PC-3 (cell line): ENCODE measurements around the gene IFITM10. TPM values are rescaled to one million over a fixed set of nuclear protein-coding genes. Genes with fewer than 3 reads are reported as not detected.

ENCODE experiments used
- ATAC-seq: fragments of 200-7000 bp; cut with Tn5 transposase; 2 replicates; pipeline ENCODE4 v1.9.1; 2020; ENCODE audit warnings: mild to moderate bottlenecking, moderate library complexity
- BruUV-seq: library from RNA; stranded (reverse); fragments of 400-500 nt; replicated peaks from 2 replicates; lab custom pipeline; 2021; lab: Mats Ljungman, UMichigan
- CTCF ChIA-PET: fragments of 300-600 bp; sonication (Branson Sonifier 250); formaldehyde crosslinking; loops from one replicate; lab custom pipeline; 2022; ENCODE audit warnings: antibody characterized with exemption; lab: Charles Lee
- POLR2A ChIA-PET: fragments of 300-600 bp; sonication (Branson Sonifier 250); formaldehyde crosslinking; loops from one replicate; lab custom pipeline; 2022; ENCODE audit warnings: antibody characterized with exemption; ENCODE audit not compliant: unreplicated experiment; lab: Charles Lee
- DNase-seq: peaks from one replicate; pipeline ENCODE4 v3.0.0-alpha.2; 2015
- H2AFZ ChIP-seq: fragments of 300-600 bp; sonication (generic); 2 replicates; pipeline ENCODE4 v1.6.0; 2016; ENCODE audit warnings: antibody characterized with exemption, low read length
- H3F3A ChIP-seq: fragments of 300-600 bp; sonication (generic); one replicate; pipeline ENCODE4 v1.6.0; 2017; ENCODE audit warnings: antibody characterized with exemption, low read length, control low read depth, mild to moderate bottlenecking; ENCODE audit not compliant: unreplicated experiment
- H3K27ac ChIP-seq: fragments of 300-600 bp; sonication (generic); 2 replicates; pipeline ENCODE4 v1.5.1; 2016; ENCODE audit warnings: mild to moderate bottlenecking, low read length
- H3K27me3 ChIP-seq: fragments of 300-600 bp; sonication (generic); 2 replicates; pipeline ENCODE4 v1.6.1; 2016; ENCODE audit warnings: low read length, mixed read lengths
- H3K36me3 ChIP-seq: fragments of 300-600 bp; sonication (generic); 2 replicates; pipeline ENCODE4 v1.6.1; 2016; ENCODE audit warnings: low read depth, mixed run types, low read length, mixed read lengths
- H3K4me1 ChIP-seq: fragments of 300-600 bp; sonication (generic); 2 replicates; pipeline ENCODE4 v1.5.1; 2016; ENCODE audit warnings: low read length; ENCODE audit not compliant: insufficient read depth
- H3K4me2 ChIP-seq: fragments of 300-600 bp; sonication (generic); 2 replicates; pipeline ENCODE4 v1.6.0; 2016; ENCODE audit warnings: low read length
- H3K4me3 ChIP-seq: fragments of 300-600 bp; sonication (generic); 2 replicates; pipeline ENCODE4 v1.5.1; 2016; ENCODE audit warnings: mild to moderate bottlenecking, low read length, mixed read lengths
- H3K79me2 ChIP-seq: fragments of 300-600 bp; sonication (generic); 2 replicates; pipeline ENCODE4 v1.6.1; 2017; ENCODE audit warnings: low read length, mixed read lengths
- H3K9ac ChIP-seq: fragments of 300-600 bp; sonication (generic); 2 replicates; pipeline ENCODE4 v1.6.0; 2016; ENCODE audit warnings: mild to moderate bottlenecking, low read length
- H3K9me2 ChIP-seq: fragments of 300-600 bp; sonication (generic); replicated peaks from 2 replicates; pipeline ENCODE4 v1.6.1; 2016; ENCODE audit warnings: mixed run types, low read length, mixed read lengths
- H3K9me3 ChIP-seq: fragments of 300-600 bp; sonication (generic); 2 replicates; pipeline ENCODE4 v1.6.1; 2016; ENCODE audit warnings: low read length, mixed read lengths
- H4K20me1 ChIP-seq: fragments of 300-600 bp; sonication (generic); 2 replicates; pipeline ENCODE4 v1.6.1; 2016; ENCODE audit warnings: low read length, mixed read lengths
- EZH2 ChIP-seq: fragments of 300-600 bp; sonication (generic); IDR thresholded peaks from one replicate; pipeline ENCODE4 v1.6.1; 2017; ENCODE audit warnings: antibody characterized with exemption, mild to moderate bottlenecking, low read length; ENCODE audit not compliant: unreplicated experiment
- EZH2phosphoT487 ChIP-seq: fragments of 300-600 bp; sonication (generic); IDR thresholded peaks from 2 replicates; pipeline ENCODE4 v1.6.1; 2018; ENCODE audit warnings: mild to moderate bottlenecking, antibody characterized with exemption, low read length, borderline replicate concordance
- intact Hi-C: fragments of 100-400 bp; cut with micrococcal nuclease; formaldehyde crosslinking; loops from 2 replicates; pipeline ENCODE4 v1.9.0; 2023
- total RNA-seq: library from RNA; depleted of rRNA; stranded (reverse); fragments of >200 nt; gene quantifications from 2 replicates; pipeline ENCODE4 v1.2.3, GENCODE V29; 2014
- TF ChIP-seq, protein P1 (sequence below): fragments of 300-600 bp; sonication (generic); conservative IDR thresholded peaks from 2 replicates; pipeline ENCODE4 v1.5.1; 2017; ENCODE audit warnings: antibody characterized with exemption, low read depth, mild to moderate bottlenecking, low read length

Gene IFITM10
- total RNA-seq, 1 experiment from 2014 or later, result 1.4 TPM

DNA sequence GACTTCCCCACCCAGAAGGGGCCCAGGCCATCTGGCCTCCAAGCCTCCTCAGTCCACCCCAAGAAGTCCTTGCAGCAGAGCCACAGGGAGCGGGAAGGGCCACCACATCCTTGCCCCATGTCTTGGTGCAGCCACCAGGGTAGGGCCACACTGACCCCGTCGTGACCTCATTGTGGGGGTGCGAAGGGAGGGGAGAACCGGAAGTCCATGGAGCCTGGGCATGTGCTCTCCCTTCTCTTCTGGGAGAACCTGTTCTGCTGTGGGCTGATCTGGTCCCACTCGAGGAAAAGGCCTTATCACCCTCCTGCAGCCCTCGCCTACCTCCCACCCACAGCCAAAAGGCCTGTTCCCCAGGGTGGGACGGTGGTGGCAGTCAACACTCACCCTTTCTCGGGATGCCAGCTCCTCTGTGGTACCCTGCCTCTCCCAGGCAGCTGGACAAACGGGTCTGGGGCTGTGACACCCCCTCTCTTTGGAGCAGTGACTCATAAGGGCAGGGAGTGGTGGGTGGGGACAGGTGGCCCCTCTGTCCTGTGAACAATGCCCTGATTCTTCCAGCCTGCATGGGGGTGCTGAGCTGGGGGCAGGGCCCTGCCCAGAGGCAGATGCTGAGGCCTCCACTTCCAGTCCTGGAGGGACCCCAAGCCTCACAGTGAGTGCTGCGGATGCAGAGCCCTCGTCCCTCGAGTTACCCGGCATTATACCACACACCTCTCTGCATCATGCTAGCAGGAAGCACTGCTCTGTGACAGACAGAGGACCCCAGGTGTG is 27.9 kb upstream of the IFITM10 start:
- Histone ChIP-seq H3K79me2 (no peaks in the 10 kb centered on the region), H3K9ac (no peak overlapping the region), H3K27me3 (no peaks in the 10 kb centered on the region), H3K27ac (no peak overlapping the region), H3K4me3 (no peak overlapping the region), H3K36me3 (no peaks in the 10 kb centered on the region), H3F3A (no peaks in the 10 kb centered on the region), H2AFZ (no peak overlapping the region), H4K20me1 (no peaks in the 10 kb centered on the region), H3K4me1 (peaks cover 21% of the 10 kb centered on the region), H3K9me2 (no peaks in the 10 kb centered on the region), H3K9me3 (no peaks in the 10 kb centered on the region), H3K4me2 (no peak overlapping the region)
- ChIA-PET CTCF (no interaction called here), POLR2A (no interaction called here)
- BruUV-seq, result no TSS peak
- DNase-seq (peak; percentile 30), ATAC-seq (peak; percentile 32; the same call in 1 of the 2 replicates)
- TF ChIP-seq EZH2 (no peak), EZH2phosphoT487 (no peak)
- TF ChIP-seq, protein P1, sequence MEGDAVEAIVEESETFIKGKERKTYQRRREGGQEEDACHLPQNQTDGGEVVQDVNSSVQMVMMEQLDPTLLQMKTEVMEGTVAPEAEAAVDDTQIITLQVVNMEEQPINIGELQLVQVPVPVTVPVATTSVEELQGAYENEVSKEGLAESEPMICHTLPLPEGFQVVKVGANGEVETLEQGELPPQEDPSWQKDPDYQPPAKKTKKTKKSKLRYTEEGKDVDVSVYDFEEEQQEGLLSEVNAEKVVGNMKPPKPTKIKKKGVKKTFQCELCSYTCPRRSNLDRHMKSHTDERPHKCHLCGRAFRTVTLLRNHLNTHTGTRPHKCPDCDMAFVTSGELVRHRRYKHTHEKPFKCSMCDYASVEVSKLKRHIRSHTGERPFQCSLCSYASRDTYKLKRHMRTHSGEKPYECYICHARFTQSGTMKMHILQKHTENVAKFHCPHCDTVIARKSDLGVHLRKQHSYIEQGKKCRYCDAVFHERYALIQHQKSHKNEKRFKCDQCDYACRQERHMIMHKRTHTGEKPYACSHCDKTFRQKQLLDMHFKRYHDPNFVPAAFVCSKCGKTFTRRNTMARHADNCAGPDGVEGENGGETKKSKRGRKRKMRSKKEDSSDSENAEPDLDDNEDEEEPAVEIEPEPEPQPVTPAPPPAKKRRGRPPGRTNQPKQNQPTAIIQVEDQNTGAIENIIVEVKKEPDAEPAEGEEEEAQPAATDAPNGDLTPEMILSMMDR, result no peak
- intact Hi-C loops, result no loop called here

DNA sequence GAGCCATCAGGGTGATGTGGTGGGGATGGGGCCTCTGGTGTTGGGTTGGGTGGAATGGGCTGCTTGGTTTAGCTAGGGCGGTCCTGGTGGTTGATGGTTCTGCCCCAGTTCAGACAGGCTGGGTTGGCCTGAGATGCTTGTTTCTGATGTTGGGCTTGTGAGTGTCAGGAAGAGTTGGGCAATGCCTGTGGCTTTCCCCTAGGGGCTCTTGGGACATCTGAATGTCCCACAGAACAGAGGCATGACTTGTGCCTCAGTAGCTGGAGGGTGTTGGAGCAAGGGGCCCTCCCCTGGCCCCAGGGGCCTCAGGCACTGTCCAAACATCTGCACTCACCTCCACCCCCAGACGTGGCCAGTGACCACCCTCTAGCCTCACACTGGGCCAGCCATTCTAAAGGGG is 27.3 kb upstream of the IFITM10 start:
- no peaks in the 10 kb centered on the region for H3K36me3 ChIP-seq
- H3K27me3 ChIP-seq, result no peaks in the 10 kb centered on the region
- H3K4me3 ChIP-seq, result no peak overlapping the region
- POLR2A ChIA-PET, result no interaction called here
- intact Hi-C loops, result no loop called here
- H3F3A ChIP-seq, result no peaks in the 10 kb centered on the region
- TF ChIP-seq EZH2phosphoT487 (no peak), EZH2 (no peak)
- TF ChIP-seq, protein P1, result no peak
- H3K9ac ChIP-seq, result no peak overlapping the region
- H3K4me2 ChIP-seq, result no peak overlapping the region
- no peaks in the 10 kb centered on the region for H3K9me3 ChIP-seq
- H4K20me1 ChIP-seq, result no peaks in the 10 kb centered on the region
- DNase-seq, result no peak
- H2AFZ ChIP-seq, result no peak overlapping the region
- no peaks in the 10 kb centered on the region for H3K9me2 ChIP-seq
- CTCF ChIA-PET, result no interaction called here
- ATAC-seq, result no peak
- peaks cover 20% of the 10 kb centered on the region for H3K4me1 ChIP-seq
- H3K79me2 ChIP-seq, result no peaks in the 10 kb centered on the region
- BruUV-seq, result no TSS peak
- no peak overlapping the region for H3K27ac ChIP-seq

DNA sequence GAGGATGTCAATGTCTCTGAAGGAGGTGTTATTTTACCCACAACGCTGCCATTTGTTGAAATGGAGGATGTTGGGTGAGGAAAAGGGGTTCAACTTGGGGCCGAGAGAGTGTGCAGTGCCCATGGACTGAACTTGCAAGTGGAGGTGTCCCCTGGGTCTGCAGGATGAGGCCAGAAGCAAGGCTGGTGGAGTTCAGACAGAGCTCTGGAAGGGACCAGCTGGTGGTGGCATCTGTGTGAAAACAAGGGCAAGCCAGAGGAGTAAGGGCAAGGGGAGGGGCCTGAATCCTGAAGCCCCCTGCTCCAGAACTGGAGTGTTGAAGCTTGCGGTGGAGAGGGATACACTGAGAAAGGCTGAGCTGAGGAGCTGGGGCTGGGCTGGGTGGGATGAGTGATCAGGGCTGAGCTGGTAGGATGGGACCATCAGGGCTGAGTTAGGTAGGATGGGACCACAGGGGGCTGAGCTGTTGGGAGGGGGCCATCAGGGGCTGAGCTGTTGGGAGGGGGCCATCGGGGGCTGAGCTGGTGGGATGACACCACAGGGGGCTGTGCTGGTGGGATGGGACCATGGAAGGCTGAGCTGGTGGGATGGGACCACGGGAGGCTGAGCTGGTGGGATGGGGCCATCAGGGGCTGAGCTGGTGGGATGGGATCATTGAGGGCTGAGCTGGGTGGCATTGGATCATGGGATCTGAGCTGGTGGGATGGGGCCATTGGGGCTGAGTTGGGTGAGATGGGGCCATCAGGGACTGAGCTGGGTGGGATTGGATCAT is 26.7 kb upstream of the IFITM10 start:
- H3K9me2 ChIP-seq, result no peaks in the 10 kb centered on the region
- no peaks in the 10 kb centered on the region for H4K20me1 ChIP-seq
- H2AFZ ChIP-seq, result no peak overlapping the region
- H3K27ac ChIP-seq, result no peak overlapping the region
- no TSS peak for BruUV-seq
- H3F3A ChIP-seq, result no peaks in the 10 kb centered on the region
- intact Hi-C loops, result no loop called here
- no peaks in the 10 kb centered on the region for H3K79me2 ChIP-seq
- DNase-seq (no peak), ATAC-seq (no peak)
- no peaks in the 10 kb centered on the region for H3K9me3 ChIP-seq
- TF ChIP-seq, protein P1, result no peak
- no peak for TF ChIP-seq EZH2phosphoT487
- TF ChIP-seq EZH2, result no peak
- H3K4me1 ChIP-seq, result peaks cover 22% of the 10 kb centered on the region
- CTCF ChIA-PET, result no interaction called here
- no peak overlapping the region for H3K4me2 ChIP-seq
- no peaks in the 10 kb centered on the region for H3K36me3 ChIP-seq
- H3K27me3 ChIP-seq, result no peaks in the 10 kb centered on the region
- no peak overlapping the region for H3K4me3 ChIP-seq
- POLR2A ChIA-PET, result no interaction called here
- H3K9ac ChIP-seq, result no peak overlapping the region
